Mesodermal cell (in vitro differentiated cells): ENCODE measurements around the gene POU4F3. TPM values are rescaled to one million over a fixed set of nuclear protein-coding genes. Genes with fewer than 3 reads are reported as not detected.
"Not testable (repeated sequence)": the region's sequence is repeated elsewhere in the genome, so short reads cannot be mapped to it uniquely, and the experiment has no call there.

Experiments
- H3K27ac ChIP-seq: 2 replicates; pipeline ENCODE4 v1.7.0; 2013; ENCODE audit warnings: mild to moderate bottlenecking, low read depth, low read length, moderate library complexity; ENCODE audit not compliant: severe bottlenecking
- H3K36me3 ChIP-seq: 2 replicates; pipeline ENCODE4 v1.7.1; 2013; ENCODE audit warnings: mild to moderate bottlenecking, low read length, moderate library complexity; ENCODE audit not compliant: control insufficient read depth, insufficient read depth
- H3K4me1 ChIP-seq: one replicate; pipeline ENCODE4 v1.7.1; 2013; ENCODE audit warnings: mild to moderate bottlenecking, low read length; ENCODE audit not compliant: insufficient read depth, control insufficient read depth, poor library complexity, severe bottlenecking
- H3K4me3 ChIP-seq: 2 replicates; pipeline ENCODE4 v1.7.0; 2013; ENCODE audit warnings: low read length, control low read depth, mild to moderate bottlenecking; ENCODE audit not compliant: insufficient read depth, poor library complexity, severe bottlenecking; ENCODE audit errors: extremely low read depth
- H3K9me3 ChIP-seq: 2 replicates; pipeline ENCODE4 v1.7.1; 2013; ENCODE audit warnings: mild to moderate bottlenecking, low read length, moderate library complexity; ENCODE audit not compliant: control insufficient read depth
- WGBS, 2 experiments: methylation state at CpG; one replicate each; pipeline ENCODE4 v1.1.5; 2013; ENCODE audit warnings: missing lambda C conversion rate in 2 of 2; ENCODE audit not compliant: insufficient coverage in 2 of 2; 5-methylcytosine and 5-hydroxymethylcytosine counted together
- polyA plus RNA-seq, 2 experiments: library from polyadenylated mRNA; stranded (reverse); fragments of 50-300 nt; gene quantifications; one replicate each; pipeline ENCODE4 v1.2.3, GENCODE V29; 2013

Gene POU4F3
- polyA plus RNA-seq (2013, experiment 1 of 2): not detected
- polyA plus RNA-seq (2013, experiment 2 of 2): not detected

- Histone ChIP-seq H3K27ac (no peak within 1 kb of the TSS), H3K4me1 (peaks cover 18% of the 10 kb centered on the region), H3K4me3 (peak within 1 kb of the TSS; percentile 27), H3K9me3 (no peaks in the 10 kb centered on the region), H3K36me3 (no peaks in the 10 kb centered on the region)
- 2 to 3% methylated on average over 49 to 50 of the region's 70 CpGs for WGBS, 2 experiments
Measured at GRCh38 chr5:146338774-146339714, at the start of gene POU4F3. POU4F3 (plus strand) TSS chr5:146338839; CDS start chr5:146339113, 274 bp downstream.

GRCh38 chr5:146290318-146290717 lies 48.3 kb upstream of the POU4F3 start:
- no peaks in the 10 kb centered on the region for H3K9me3 ChIP-seq
- no peak overlapping the region for H3K27ac ChIP-seq
- no peak overlapping the region for H3K4me3 ChIP-seq
- H3K36me3 ChIP-seq: no peaks in the 10 kb centered on the region
- WGBS, 2 experiments: 100% methylated on average over 2 of the region's 2 CpGs; no CpG with 5 or more reads in 1 of the 2 experiments
- no peaks in the 10 kb centered on the region for H3K4me1 ChIP-seq

- H3K4me3 ChIP-seq: no peak overlapping the region
- 25% methylated on average over 1 of the region's 5 CpGs; no CpG with 5 or more reads in 1 of the 2 experiments for WGBS, 2 experiments
- H3K4me1 ChIP-seq: no peaks in the 10 kb centered on the region
- H3K27ac ChIP-seq: no peak overlapping the region
- no peaks in the 10 kb centered on the region for H3K36me3 ChIP-seq
- no peaks in the 10 kb centered on the region for H3K9me3 ChIP-seq
Measured at GRCh38 chr5:146291421-146292074, 47.1 kb upstream of the POU4F3 start.

GRCh38 chr5:146296245-146296644 lies 42.4 kb upstream of the POU4F3 start:
- no peaks in the 10 kb centered on the region for H3K4me1 ChIP-seq
- H3K4me3 ChIP-seq: no peak overlapping the region
- 87 to 89% methylated on average over 4 to 6 of the region's 7 CpGs for WGBS, 2 experiments
- no peaks in the 10 kb centered on the region for H3K9me3 ChIP-seq
- H3K27ac ChIP-seq: no peak overlapping the region
- no peaks in the 10 kb centered on the region for H3K36me3 ChIP-seq

- WGBS, 2 experiments: 87 to 100% methylated on average over 2 of the region's 3 CpGs
Measured at GRCh38 chr5:146298920-146299319, 39.7 kb upstream of the POU4F3 start.

GRCh38 chr5:146301626-146302025 lies 37.0 kb upstream of the POU4F3 start:
- Histone ChIP-seq H3K4me3 (no peak overlapping the region), H3K36me3 (no peaks in the 10 kb centered on the region), H3K9me3 (no peaks in the 10 kb centered on the region), H3K4me1 (no peaks in the 10 kb centered on the region), H3K27ac (no peak overlapping the region)
- WGBS, 2 experiments: 65 to 79% methylated on average over 2 of the region's 2 CpGs

More at GRCh38 chr5:146298920-146299319, 39.7 kb upstream of the POU4F3 start:
- H3K36me3 ChIP-seq, H3K4me1 ChIP-seq, H3K9me3 ChIP-seq, H3K4me3 ChIP-seq, H3K27ac ChIP-seq: not testable (repeated sequence)

- no peaks in the 10 kb centered on the region for H3K36me3 ChIP-seq
- H3K27ac ChIP-seq: no peak overlapping the region
- WGBS, 2 experiments: no CpG with 5 or more reads among the region's 1 CpG
- H3K4me1 ChIP-seq: no peaks in the 10 kb centered on the region
- H3K4me3 ChIP-seq: no peak overlapping the region
- no peaks in the 10 kb centered on the region for H3K9me3 ChIP-seq
Measured at GRCh38 chr5:146302406-146302805, 36.2 kb upstream of the POU4F3 start.

- WGBS, 2 experiments: 60 to 100% methylated on average over 1 of the region's 1 CpG
- H3K27ac ChIP-seq: no peak overlapping the region
- no peaks in the 10 kb centered on the region for H3K36me3 ChIP-seq
- no peaks in the 10 kb centered on the region for H3K4me1 ChIP-seq
- no peaks in the 10 kb centered on the region for H3K9me3 ChIP-seq
- no peak overlapping the region for H3K4me3 ChIP-seq
Measured at GRCh38 chr5:146306838-146307237, 31.8 kb upstream of the POU4F3 start.

- no CpG with 5 or more reads among the region's 2 CpGs for WGBS, 2 experiments
- Histone ChIP-seq H3K27ac (no peak overlapping the region), H3K36me3 (no peaks in the 10 kb centered on the region), H3K4me1 (no peaks in the 10 kb centered on the region), H3K4me3 (no peak overlapping the region), H3K9me3 (no peaks in the 10 kb centered on the region)
Measured at GRCh38 chr5:146307796-146308195, 30.8 kb upstream of the POU4F3 start.

GRCh38 chr5:146310540-146310939 lies 28.1 kb upstream of the POU4F3 start:
- Histone ChIP-seq H3K4me3 (no peak overlapping the region), H3K9me3 (no peaks in the 10 kb centered on the region), H3K4me1 (no peaks in the 10 kb centered on the region), H3K27ac (no peak overlapping the region), H3K36me3 (no peaks in the 10 kb centered on the region)
